ENCODE data around the gene USP22.

DNA sequence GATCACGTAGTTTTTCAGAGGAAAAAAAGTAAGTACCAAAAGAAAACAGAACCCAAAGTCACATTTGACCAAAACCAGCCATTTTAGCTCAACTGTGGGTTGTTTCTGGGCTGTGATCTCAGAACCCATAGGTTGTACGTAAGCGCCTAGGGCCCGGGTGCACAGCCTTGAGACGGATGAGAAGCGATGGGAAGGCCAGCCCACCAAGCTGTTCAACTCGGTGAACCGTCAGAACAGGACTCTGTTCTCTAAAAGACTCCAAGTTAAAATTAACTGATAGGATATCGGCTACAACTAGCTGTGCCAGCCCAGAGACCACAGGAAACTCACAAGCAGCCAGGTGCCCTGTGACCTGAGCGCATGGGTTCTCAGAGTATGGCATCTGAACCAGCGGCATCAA lies 28.3 kb downstream of the USP22 start:
- no peak for TF ChIP-seq EZH2 (IDR thresholded peaks at IDR 0.05; ENCODE audit: borderline replicate concordance, low read depth, low read length, severe bottlenecking)
- TF ChIP-seq, protein P1, sequence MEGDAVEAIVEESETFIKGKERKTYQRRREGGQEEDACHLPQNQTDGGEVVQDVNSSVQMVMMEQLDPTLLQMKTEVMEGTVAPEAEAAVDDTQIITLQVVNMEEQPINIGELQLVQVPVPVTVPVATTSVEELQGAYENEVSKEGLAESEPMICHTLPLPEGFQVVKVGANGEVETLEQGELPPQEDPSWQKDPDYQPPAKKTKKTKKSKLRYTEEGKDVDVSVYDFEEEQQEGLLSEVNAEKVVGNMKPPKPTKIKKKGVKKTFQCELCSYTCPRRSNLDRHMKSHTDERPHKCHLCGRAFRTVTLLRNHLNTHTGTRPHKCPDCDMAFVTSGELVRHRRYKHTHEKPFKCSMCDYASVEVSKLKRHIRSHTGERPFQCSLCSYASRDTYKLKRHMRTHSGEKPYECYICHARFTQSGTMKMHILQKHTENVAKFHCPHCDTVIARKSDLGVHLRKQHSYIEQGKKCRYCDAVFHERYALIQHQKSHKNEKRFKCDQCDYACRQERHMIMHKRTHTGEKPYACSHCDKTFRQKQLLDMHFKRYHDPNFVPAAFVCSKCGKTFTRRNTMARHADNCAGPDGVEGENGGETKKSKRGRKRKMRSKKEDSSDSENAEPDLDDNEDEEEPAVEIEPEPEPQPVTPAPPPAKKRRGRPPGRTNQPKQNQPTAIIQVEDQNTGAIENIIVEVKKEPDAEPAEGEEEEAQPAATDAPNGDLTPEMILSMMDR (IDR thresholded peaks at IDR 0.05; ENCODE audit: extremely low read depth in 1 of 2, insufficient read depth in 1 of 2, low read depth in 1 of 2, low read length in 2 of 2) = no peak
- no peak for TF ChIP-seq MYC (IDR thresholded peaks at IDR 0.05; ENCODE audit: low read depth, low read length)
- no peak for TF ChIP-seq POLR2A (IDR thresholded peaks at IDR 0.05; ENCODE audit: low read depth, low read length)
- TF ChIP-seq, protein P2, sequence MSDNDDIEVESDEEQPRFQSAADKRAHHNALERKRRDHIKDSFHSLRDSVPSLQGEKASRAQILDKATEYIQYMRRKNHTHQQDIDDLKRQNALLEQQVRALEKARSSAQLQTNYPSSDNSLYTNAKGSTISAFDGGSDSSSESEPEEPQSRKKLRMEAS (IDR thresholded peaks at IDR 0.05; ENCODE audit: insufficient read depth, insufficient read length) = no peak
- no peak for TF ChIP-seq POLR2AphosphoS5 (IDR thresholded peaks at IDR 0.05; ENCODE audit: insufficient read depth, low read depth, low read length)
- TF ChIP-seq GATA2 (IDR thresholded peaks at IDR 0.05; ENCODE audit: insufficient read depth, insufficient read length, low read depth, low read length) = no peak
